Panc1 (cell line): ENCODE results near the gene RASGRP2. TPM values are rescaled to one million over a fixed set of nuclear protein-coding genes. Genes with fewer than 3 reads are reported as not detected.

Source experiments
- ATAC-seq: fragments of 200-7000 bp; cut with Tn5 transposase; 2 replicates; pipeline ENCODE4 v1.9.1; 2020; ENCODE audit warnings: mild to moderate bottlenecking, moderate library complexity
- BruUV-seq: library from RNA; stranded (reverse); fragments of 400-500 nt; replicated peaks from 2 replicates; lab custom pipeline; 2021; lab: Mats Ljungman, UMichigan
- CTCF ChIA-PET: fragments of 300-600 bp; sonication (Branson Sonifier 250); formaldehyde crosslinking; loops from one replicate; lab custom pipeline; 2022; ENCODE audit warnings: antibody characterized with exemption; lab: Charles Lee
- POLR2A ChIA-PET: fragments of 300-600 bp; sonication (Branson Sonifier 250); formaldehyde crosslinking; loops from one replicate; lab custom pipeline; 2022; ENCODE audit warnings: antibody characterized with exemption; lab: Charles Lee
- DNase-seq: peaks from one replicate; pipeline ENCODE4 v3.0.0-alpha.2; 2010; ENCODE audit warnings: low read depth, low spot score
- H3K27ac ChIP-seq: 2 replicates; pipeline ENCODE4 v1.5.1; 2011; ENCODE audit warnings: mild to moderate bottlenecking, low read length, inconsistent platforms
- H3K27me3 ChIP-seq: fragments of 200-500 bp; sonication (Bioruptor generic); 2 replicates; pipeline ENCODE4 v1.6.0; 2014; ENCODE audit warnings: low read length, inconsistent platforms; ENCODE audit not compliant: control insufficient read depth, insufficient read depth
- H3K36me3 ChIP-seq: fragments of 200-500 bp; sonication (Bioruptor generic); 2 replicates; pipeline ENCODE4 v1.5.1; 2014; ENCODE audit warnings: inconsistent platforms, mild to moderate bottlenecking, low read length, moderate library complexity; ENCODE audit not compliant: control insufficient read depth, insufficient read depth
- H3K4me1 ChIP-seq: 2 replicates; pipeline ENCODE4 v1.5.1; 2011; ENCODE audit warnings: inconsistent platforms, mild to moderate bottlenecking, low read length, moderate library complexity; ENCODE audit not compliant: control insufficient read depth, insufficient read depth
- H3K4me3 ChIP-seq, 2 experiments: 2 replicates each; pipeline ENCODE4 v1.5.1; 2011 to 2012; ENCODE audit warnings: low read depth in 2 of 2, low read length in 2 of 2, mild to moderate bottlenecking in 2 of 2, inconsistent platforms in 1 of 2, moderate library complexity in 1 of 2
- H3K9me3 ChIP-seq: fragments of 200-500 bp; sonication (Bioruptor generic); 2 replicates; pipeline ENCODE4 v1.5.1; 2014; ENCODE audit warnings: low read depth, mild to moderate bottlenecking, inconsistent platforms, low read length, moderate library complexity; ENCODE audit not compliant: control insufficient read depth, insufficient read depth
- POLR2AphosphoS5 ChIP-seq: IDR thresholded peaks from 2 replicates; pipeline ENCODE4 v1.6.1; 2012; ENCODE audit warnings: mild to moderate bottlenecking, low read depth, low read length, moderate library complexity
- SIN3A ChIP-seq: IDR thresholded peaks from 2 replicates; pipeline ENCODE4 v1.6.1; 2012; ENCODE audit warnings: low read depth, mild to moderate bottlenecking, low read length, moderate library complexity, borderline replicate concordance; ENCODE audit not compliant: insufficient read depth
- TCF7L2 ChIP-seq: IDR thresholded peaks from 2 replicates; pipeline ENCODE4 v1.6.1; 2011; ENCODE audit warnings: mild to moderate bottlenecking, low read depth, low read length, inconsistent platforms
- in situ Hi-C: cut with HindIII; loops from 2 replicates; pipeline ENCODE4 v1.10.0; 2016; ENCODE audit warnings: low sequenced_read_pairs, low pct_unique_long_range_greater_than_20kb
- intact Hi-C: fragments of 100-400 bp; cut with micrococcal nuclease; formaldehyde crosslinking; loops from one replicate; pipeline ENCODE4 v1.10.0; 2022; ENCODE audit not compliant: unreplicated experiment
- total RNA-seq: library from RNA; stranded (reverse); gene quantifications from one replicate; pipeline ENCODE4 v1.2.1, GENCODE V29; 2021; ENCODE audit not compliant: unreplicated experiment
- TF ChIP-seq, protein P1 (sequence below), 2 experiments: IDR thresholded peaks; 2 replicates each; pipeline ENCODE4 v1.6.1; 2011 to 2012; ENCODE audit warnings: low read depth in 2 of 2, control low read depth in 1 of 2, low read length in 1 of 2, mild to moderate bottlenecking in 1 of 2, moderate library complexity in 1 of 2; ENCODE audit not compliant: insufficient read depth in 1 of 2
- TF ChIP-seq, protein P2 (sequence below): fragments of 450-650 bp; IDR thresholded peaks from 2 replicates; pipeline ENCODE4 v1.5.1; 2017; ENCODE audit warnings: mild to moderate bottlenecking

The RASGRP2 gene
- total RNA-seq, 1 experiment from 2014 or later, result 3.7 TPM

DNA sequence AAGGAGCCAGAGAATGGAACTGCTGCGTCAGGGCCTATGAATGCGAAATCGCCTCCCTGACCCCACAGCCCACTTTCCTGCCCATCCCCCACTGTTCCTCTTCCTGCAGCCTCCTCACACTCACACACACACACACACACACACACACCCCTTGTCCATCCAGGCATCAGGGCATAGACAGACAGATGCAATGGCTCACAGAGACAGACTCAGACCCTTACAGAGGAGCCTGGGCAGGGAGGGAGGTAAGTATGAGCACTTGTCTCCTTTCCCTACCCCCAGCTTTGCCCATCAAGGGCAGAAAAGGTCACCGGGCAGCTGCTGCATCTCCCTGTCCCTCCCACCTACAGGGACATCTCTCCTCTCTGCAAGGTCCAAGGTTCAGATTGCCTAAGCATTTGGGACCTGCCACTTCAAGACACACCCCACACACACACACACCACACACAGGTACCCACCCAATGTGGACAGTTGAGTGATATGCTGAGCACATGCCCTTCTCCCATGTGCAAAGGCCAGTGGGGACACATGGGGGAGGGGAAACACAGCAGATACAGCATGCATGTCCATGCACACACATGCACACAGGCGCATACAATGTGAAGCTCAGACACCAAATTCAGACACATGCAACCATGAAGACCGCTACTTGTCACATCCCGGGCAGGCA lies 18.9 kb downstream of the RASGRP2 start:
- in situ Hi-C loops (no loop called here), intact Hi-C loops (no loop called here)
- Histone ChIP-seq H3K36me3 (no peaks in the 10 kb centered on the region), H3K27me3 (no peaks in the 10 kb centered on the region), H3K27ac (no peak overlapping the region), H3K4me3 (no peak overlapping the region), H3K4me1 (peaks cover 8% of the 10 kb centered on the region), H3K9me3 (no peaks in the 10 kb centered on the region)
- ATAC-seq, result no peak
- BruUV-seq, result no TSS peak
- ChIA-PET CTCF (interaction anchor here (0.6 kb wide), 2 partner anchors 36 to 375 kb away, joined by 5 to 8 read pairs; no protein-coding TSS in a partner anchor), POLR2A (no interaction called here)
- DNase-seq, result no peak
- no peak for TF ChIP-seq POLR2AphosphoS5
- TF ChIP-seq, protein P1, sequence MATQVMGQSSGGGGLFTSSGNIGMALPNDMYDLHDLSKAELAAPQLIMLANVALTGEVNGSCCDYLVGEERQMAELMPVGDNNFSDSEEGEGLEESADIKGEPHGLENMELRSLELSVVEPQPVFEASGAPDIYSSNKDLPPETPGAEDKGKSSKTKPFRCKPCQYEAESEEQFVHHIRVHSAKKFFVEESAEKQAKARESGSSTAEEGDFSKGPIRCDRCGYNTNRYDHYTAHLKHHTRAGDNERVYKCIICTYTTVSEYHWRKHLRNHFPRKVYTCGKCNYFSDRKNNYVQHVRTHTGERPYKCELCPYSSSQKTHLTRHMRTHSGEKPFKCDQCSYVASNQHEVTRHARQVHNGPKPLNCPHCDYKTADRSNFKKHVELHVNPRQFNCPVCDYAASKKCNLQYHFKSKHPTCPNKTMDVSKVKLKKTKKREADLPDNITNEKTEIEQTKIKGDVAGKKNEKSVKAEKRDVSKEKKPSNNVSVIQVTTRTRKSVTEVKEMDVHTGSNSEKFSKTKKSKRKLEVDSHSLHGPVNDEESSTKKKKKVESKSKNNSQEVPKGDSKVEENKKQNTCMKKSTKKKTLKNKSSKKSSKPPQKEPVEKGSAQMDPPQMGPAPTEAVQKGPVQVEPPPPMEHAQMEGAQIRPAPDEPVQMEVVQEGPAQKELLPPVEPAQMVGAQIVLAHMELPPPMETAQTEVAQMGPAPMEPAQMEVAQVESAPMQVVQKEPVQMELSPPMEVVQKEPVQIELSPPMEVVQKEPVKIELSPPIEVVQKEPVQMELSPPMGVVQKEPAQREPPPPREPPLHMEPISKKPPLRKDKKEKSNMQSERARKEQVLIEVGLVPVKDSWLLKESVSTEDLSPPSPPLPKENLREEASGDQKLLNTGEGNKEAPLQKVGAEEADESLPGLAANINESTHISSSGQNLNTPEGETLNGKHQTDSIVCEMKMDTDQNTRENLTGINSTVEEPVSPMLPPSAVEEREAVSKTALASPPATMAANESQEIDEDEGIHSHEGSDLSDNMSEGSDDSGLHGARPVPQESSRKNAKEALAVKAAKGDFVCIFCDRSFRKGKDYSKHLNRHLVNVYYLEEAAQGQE (IDR thresholded peaks at IDR 0.05; ENCODE audit: insufficient read depth in 1 of 2, low read depth in 2 of 2, low read length in 1 of 2), result no peak
- TF ChIP-seq, protein P2, sequence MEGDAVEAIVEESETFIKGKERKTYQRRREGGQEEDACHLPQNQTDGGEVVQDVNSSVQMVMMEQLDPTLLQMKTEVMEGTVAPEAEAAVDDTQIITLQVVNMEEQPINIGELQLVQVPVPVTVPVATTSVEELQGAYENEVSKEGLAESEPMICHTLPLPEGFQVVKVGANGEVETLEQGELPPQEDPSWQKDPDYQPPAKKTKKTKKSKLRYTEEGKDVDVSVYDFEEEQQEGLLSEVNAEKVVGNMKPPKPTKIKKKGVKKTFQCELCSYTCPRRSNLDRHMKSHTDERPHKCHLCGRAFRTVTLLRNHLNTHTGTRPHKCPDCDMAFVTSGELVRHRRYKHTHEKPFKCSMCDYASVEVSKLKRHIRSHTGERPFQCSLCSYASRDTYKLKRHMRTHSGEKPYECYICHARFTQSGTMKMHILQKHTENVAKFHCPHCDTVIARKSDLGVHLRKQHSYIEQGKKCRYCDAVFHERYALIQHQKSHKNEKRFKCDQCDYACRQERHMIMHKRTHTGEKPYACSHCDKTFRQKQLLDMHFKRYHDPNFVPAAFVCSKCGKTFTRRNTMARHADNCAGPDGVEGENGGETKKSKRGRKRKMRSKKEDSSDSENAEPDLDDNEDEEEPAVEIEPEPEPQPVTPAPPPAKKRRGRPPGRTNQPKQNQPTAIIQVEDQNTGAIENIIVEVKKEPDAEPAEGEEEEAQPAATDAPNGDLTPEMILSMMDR, result no peak
- no peak for TF ChIP-seq SIN3A
- no peak for TF ChIP-seq TCF7L2

DNA sequence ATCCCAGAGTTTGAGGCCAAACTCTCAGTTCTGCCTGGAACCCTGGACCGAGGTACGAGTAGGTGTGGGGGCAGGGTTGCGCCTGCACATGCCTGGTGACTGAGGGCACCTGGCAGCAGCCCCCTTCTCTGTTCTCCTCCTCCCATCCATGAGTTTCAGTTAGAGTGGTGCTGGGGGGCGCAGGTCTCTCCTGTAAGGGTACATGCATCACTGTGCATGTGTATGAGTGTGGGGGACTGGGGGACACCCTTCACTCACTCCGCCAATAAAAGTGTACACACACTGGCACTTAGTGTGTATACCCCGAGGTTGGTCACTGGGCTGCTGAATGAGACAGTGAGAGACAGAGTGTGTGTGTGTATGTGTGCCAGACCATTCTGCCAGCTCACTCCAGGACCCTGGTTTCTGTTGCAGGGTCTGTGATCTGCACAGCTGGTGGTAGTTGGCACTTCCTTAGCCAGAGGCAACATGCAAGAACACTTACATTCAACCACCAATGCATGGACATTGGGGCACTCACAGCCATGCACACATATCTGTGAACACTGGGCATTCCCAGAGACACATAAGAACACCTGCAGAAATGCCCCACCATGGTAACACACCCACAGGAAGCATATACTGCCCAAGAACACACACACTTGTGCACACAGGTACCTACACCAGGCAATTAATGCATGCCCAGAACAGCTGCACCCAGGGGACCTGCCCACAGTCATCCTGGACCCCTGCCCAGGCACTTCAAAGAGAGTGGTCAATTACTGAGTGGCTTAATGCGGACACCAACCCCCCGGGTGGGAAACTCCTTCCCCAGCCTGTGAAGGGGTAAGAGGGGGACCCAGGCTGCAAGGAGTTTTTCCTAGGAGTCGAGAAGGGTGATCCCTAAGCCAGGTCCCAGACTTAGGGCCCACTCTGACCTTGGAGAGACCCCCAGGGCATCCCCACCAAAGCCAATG lies 19.8 kb downstream of the RASGRP2 start:
- H3K27ac ChIP-seq, result no peak overlapping the region
- POLR2A ChIA-PET, result no interaction called here
- ATAC-seq, result no peak
- CTCF ChIA-PET, result interaction anchor here (0.6 kb wide), 1 partner anchor 36 kb away, joined by 8 read pairs; no protein-coding TSS in a partner anchor
- in situ Hi-C loops, result no loop called here
- H3K36me3 ChIP-seq, result no peaks in the 10 kb centered on the region
- TF ChIP-seq, protein P2, result no peak
- peak overlapping the region; percentile 68 to 69; a peak in 3 of 4 replicates for H3K4me3 ChIP-seq
- BruUV-seq, result no TSS peak
- no peak for DNase-seq
- H3K27me3 ChIP-seq, result no peaks in the 10 kb centered on the region
- intact Hi-C loops, result no loop called here
- peaks cover 8% of the 10 kb centered on the region for H3K4me1 ChIP-seq
- no peaks in the 10 kb centered on the region for H3K9me3 ChIP-seq
